Effector CD8-positive, alpha-beta T cell (primary cell): Measurements from ENCODE around the gene PPIAL4G.
A peak's percentile ranks its signal among the peaks of the same experiment; 100 is the strongest.
"Not testable (repeated sequence)": the region's sequence is repeated elsewhere in the genome, so short reads cannot be mapped to it uniquely, and the experiment has no call there.

ENCODE experiments used
- DNase-seq: peaks from one replicate; lab custom pipeline; 2025; lab: John Stamatoyannopoulos, UW
- total RNA-seq, 4 experiments: gene quantifications; one replicate each; lab custom pipeline; 2026; lab: John Stamatoyannopoulos, UW

PPIAL4G gene
- total RNA-seq = 0 reads per million in 4 experiments

GRCh38 chr1:148483029-148483428, at the start of gene PPIAL4G:
Gene PPIAL4G, minus strand, starts transcription at chr1:148483302. Its CDS starts 50 bp downstream, at chr1:148483252.
- not testable (repeated sequence) for DNase-seq

- DNase-seq = not testable (repeated sequence)
These were observed 49.1 kb upstream of the PPIAL4G start for GRCh38 chr1:148532158-148532557.

GRCh38 chr1:148529101-148529567, 46.0 kb upstream of the PPIAL4G start:
- DNase-seq = peak; percentile 56

GRCh38 chr1:148528591-148528990, 45.5 kb upstream of the PPIAL4G start:
- DNase-seq = not testable (repeated sequence)

GRCh38 chr1:148526587-148526986, 43.5 kb upstream of the PPIAL4G start:
- DNase-seq = not testable (repeated sequence)

- not testable (repeated sequence) for DNase-seq
These were observed 40.4 kb upstream of the PPIAL4G start for GRCh38 chr1:148523205-148524144.

GRCh38 chr1:148522561-148523204, 39.6 kb upstream of the PPIAL4G start:
- peak; percentile 75 for DNase-seq

- DNase-seq = peak; percentile 70
These were observed 39.0 kb upstream of the PPIAL4G start for GRCh38 chr1:148522072-148522471.

- DNase-seq = not testable (repeated sequence)
These were observed 31.2 kb upstream of the PPIAL4G start for GRCh38 chr1:148514310-148514709.

- DNase-seq = not testable (repeated sequence)
These were observed 29.6 kb upstream of the PPIAL4G start for GRCh38 chr1:148512571-148513184.

GRCh38 chr1:148493933-148494332, 10.8 kb upstream of the PPIAL4G start:
- DNase-seq = not testable (repeated sequence)

GRCh38 chr1:148481134-148481533, 2.0 kb downstream of the PPIAL4G start:
- not testable (repeated sequence) for DNase-seq

GRCh38 chr1:148459694-148460093, 23.4 kb downstream of the PPIAL4G start:
- not testable (repeated sequence) for DNase-seq

- DNase-seq = peak; percentile 28
These were observed 24.1 kb downstream of the PPIAL4G start for GRCh38 chr1:148458901-148459581.

- not testable (repeated sequence) for DNase-seq
These were observed 24.7 kb downstream of the PPIAL4G start for GRCh38 chr1:148458398-148458797.

- DNase-seq = not testable (repeated sequence)
These were observed 30.3 kb downstream of the PPIAL4G start for GRCh38 chr1:148452845-148453244.

- DNase-seq = not testable (repeated sequence)
These were observed 43.3 kb downstream of the PPIAL4G start for GRCh38 chr1:148439654-148440325.

GRCh38 chr1:148435406-148435805, 47.7 kb downstream of the PPIAL4G start:
- DNase-seq = no peak

- DNase-seq = no peak
These were observed 48.3 kb downstream of the PPIAL4G start for GRCh38 chr1:148434832-148435231.

GRCh38 chr1:148432916-148433317, 50.2 kb downstream of the PPIAL4G start:
- DNase-seq = not testable (repeated sequence)
